Fibroblast of lung (primary cell): ENCODE data around the gene NUMBL.

Experiments
- EZH2 ChIP-seq: IDR thresholded peaks from 2 replicates; pipeline ENCODE4 v1.5.1; 2012; ENCODE audit warnings: low read length, control low read depth, mild to moderate bottlenecking; ENCODE audit errors: missing control alignments
- TF ChIP-seq, protein P1 (sequence below), 2 donors: IDR thresholded peaks in 1 of 2; conservative IDR thresholded peaks in 1 of 2; 1 replicate in 1 of 2; 2 replicates in 1 of 2; pipeline ENCODE4 v1.5.1; 2011 to 2012; ENCODE audit warnings: low read length in 2 of 2, control low read depth in 1 of 2, inconsistent platforms in 1 of 2, low read depth in 1 of 2, mild to moderate bottlenecking in 1 of 2

DNA sequence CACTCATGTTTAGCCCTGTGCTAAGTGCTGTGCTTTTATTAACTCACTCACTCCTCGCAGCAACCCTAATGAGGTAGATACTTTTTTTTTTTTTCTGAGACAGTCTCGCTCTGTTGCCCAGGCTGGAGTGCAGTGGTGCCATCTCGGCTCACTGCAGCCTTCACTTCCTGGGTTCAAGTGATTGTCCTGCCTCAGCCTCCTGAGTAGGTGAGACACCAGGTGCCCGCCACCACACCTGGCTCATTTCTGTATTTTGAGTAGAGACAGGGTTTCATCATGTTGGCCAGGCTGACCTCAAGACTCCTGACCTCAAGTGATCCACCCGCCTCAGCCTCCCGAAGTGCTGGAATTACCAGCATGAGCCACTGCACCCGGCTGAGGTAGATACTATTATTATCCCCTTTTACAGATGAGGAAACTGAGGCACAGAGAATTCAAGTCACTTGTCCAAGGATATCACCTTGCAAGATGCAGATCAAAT is 29.0 kb upstream of the NUMBL start:
- TF ChIP-seq, protein P1, sequence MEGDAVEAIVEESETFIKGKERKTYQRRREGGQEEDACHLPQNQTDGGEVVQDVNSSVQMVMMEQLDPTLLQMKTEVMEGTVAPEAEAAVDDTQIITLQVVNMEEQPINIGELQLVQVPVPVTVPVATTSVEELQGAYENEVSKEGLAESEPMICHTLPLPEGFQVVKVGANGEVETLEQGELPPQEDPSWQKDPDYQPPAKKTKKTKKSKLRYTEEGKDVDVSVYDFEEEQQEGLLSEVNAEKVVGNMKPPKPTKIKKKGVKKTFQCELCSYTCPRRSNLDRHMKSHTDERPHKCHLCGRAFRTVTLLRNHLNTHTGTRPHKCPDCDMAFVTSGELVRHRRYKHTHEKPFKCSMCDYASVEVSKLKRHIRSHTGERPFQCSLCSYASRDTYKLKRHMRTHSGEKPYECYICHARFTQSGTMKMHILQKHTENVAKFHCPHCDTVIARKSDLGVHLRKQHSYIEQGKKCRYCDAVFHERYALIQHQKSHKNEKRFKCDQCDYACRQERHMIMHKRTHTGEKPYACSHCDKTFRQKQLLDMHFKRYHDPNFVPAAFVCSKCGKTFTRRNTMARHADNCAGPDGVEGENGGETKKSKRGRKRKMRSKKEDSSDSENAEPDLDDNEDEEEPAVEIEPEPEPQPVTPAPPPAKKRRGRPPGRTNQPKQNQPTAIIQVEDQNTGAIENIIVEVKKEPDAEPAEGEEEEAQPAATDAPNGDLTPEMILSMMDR (conservative IDR thresholded peaks at IDR 0.05 in 1 of 2, IDR thresholded peaks at IDR 0.05 in 1 of 2; ENCODE audit: low read depth in 1 of 2, low read length in 2 of 2) = no peak
- no peak for TF ChIP-seq EZH2
